ENCODE measurements around the gene EZR.

DNA sequence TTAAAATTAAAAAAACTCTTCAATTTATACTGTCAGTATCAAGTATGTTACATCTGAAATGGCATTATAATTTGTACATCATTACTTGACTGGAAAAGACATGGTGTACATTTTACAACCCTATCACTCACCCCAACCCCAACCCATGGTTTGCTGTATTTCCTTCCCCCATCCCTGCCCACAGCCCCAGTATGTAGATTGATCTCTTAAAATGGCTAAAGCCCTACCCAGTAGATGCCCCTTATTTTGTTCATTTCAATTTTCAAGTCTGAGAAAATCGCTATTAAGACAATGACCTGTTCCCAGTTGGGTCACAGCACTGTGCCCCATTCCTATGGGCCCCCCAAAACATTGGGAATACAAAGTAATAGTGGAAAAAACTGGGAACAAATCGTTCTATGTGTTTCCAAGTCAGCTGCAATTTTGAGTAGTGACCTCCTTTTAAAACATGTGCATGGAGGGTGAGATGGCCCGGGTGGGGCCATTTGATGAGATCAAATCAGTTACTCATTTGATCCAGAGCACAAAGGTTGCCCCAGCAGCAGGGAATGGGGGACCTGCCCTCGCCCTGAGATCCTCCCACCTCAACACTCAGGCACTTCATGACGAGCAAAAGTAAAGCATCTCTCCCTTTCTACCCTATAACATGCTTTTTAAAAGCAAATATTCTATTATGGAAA, 13.3 kb downstream of the EZR start:
- TF ChIP-seq, protein P1, sequence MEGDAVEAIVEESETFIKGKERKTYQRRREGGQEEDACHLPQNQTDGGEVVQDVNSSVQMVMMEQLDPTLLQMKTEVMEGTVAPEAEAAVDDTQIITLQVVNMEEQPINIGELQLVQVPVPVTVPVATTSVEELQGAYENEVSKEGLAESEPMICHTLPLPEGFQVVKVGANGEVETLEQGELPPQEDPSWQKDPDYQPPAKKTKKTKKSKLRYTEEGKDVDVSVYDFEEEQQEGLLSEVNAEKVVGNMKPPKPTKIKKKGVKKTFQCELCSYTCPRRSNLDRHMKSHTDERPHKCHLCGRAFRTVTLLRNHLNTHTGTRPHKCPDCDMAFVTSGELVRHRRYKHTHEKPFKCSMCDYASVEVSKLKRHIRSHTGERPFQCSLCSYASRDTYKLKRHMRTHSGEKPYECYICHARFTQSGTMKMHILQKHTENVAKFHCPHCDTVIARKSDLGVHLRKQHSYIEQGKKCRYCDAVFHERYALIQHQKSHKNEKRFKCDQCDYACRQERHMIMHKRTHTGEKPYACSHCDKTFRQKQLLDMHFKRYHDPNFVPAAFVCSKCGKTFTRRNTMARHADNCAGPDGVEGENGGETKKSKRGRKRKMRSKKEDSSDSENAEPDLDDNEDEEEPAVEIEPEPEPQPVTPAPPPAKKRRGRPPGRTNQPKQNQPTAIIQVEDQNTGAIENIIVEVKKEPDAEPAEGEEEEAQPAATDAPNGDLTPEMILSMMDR (IDR thresholded peaks at IDR 0.05): no peak
- TF ChIP-seq ZFX (IDR thresholded peaks at IDR 0.05; ENCODE audit: borderline replicate concordance): no peak

Data from 22Rv1 (cell line).